Endometrium (tissue), 2 donors: ENCODE measurements around the gene ANKRD34C.
"Not testable (repeated sequence)": the region's sequence is repeated elsewhere in the genome, so short reads cannot be mapped to it uniquely, and the experiment has no call there.

Experiments used
- FAIRE-seq: peaks from 2 replicates; lab custom pipeline; 2012; peaks lifted over from hg19 to GRCh38; lab: Jason Lieb, UNC
- donor health status: control.
- donor health status: control.

The ANKRD34C gene

DNA sequence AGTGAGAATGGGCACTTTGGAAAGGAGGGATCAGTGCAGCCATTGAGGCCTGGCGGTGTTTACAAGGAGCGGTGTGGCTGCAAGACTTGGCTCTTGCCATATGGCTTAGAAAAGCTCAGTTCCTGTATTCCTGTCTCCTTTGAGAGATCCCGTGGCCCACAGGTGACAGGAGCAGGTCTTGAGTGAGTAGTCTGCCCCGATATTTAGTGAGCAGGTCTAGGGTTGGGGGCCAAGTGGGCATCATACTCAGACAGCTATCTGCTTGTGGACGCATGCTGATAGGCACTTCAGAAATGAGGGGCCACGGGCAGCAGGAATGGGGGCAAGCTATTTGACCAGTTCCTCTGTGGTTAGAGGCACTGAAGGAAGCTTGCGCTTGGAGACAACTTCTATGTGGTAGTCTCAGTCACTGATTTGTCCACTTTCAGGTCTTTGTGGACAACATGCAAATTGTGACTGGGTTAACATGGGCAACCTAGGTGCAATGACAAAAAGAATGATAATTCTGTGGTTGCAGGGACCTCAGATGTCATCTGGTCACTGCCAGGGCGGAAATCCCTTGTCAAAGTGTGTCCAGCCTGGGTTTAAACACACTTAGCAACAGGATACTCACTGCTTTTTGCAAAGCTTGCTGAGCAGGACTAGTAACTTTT, 29.5 kb downstream of the ANKRD34C start:
- no peak for FAIRE-seq

GRCh38 chr15:79314186-79314585, 31.7 kb downstream of the ANKRD34C start:
- no peak for FAIRE-seq

DNA sequence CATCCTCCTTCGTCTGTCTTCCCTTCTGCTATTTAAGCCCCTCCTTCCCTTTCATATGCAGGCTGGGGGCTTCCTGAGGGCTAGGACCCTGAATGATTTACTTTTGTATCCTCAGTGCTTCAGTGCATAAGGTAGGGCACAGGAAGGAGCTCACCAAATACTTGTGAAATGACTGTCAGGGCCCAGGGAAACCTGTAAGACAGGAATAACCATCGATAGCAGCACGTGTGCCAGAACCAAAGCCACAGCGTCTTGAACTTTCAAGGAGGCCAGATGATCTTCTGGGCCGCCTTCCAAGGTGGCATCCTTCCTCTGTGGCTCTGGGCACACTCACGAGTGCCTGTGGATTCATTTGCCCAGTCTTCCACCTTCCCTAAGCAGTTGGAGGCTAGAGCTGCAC, 32.3 kb downstream of the ANKRD34C start:
- no peak for FAIRE-seq

DNA sequence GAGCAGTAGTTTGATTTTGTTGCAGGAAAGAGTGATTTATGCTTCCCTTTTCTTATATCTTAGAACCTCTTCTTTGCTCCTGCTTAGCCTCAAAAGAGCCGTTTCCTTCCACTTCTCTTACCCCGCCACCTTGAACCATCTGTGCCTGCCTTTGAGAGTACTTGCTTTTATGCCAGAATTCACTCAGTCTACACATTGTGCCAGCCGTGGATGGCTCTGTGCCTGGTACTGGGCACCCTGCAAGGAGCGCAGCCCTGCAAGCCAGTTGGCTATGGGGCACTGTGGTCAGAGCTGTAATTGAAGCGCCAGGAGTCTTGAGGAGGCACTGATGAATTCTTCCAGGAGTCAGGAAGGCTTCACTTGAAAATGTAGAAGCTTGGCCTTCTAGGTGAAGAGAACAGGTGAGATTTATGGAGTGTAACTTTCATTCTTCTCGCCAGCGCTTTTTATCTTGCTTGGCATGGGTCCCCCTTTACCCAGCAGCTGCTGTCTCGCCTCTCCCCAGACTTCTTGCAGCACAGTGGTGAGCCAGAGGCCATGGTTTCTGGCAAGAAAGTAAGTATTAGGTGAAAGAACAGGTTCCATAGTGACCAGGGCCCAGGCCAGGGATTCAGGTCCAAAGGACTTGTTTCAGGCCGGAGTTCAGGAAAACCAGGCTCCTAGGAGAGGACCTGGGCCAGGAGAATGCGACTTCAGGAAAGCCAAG, 33.3 kb downstream of the ANKRD34C start:
- FAIRE-seq, result no peak

DNA sequence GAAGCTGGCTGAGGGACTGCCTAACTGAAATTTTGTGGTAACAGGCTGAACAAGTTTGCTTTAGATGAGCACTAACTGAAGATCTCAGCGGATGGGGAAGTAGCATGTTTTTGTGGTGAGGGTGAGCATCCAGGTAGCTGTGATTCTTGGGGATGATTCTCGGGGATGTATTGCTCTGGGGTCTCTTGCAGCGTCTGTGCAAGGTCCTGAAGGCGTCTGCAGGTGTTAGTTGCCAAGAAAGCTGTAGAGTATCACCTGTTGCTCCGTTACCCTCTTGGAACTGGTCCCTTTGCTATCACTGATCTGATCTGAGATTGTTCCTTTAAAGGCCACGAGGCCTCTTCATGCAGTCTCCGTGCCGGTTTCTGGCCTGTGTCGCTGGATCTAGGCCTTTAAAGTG, 34.3 kb downstream of the ANKRD34C start:
- FAIRE-seq, result no peak

- not testable (repeated sequence) for FAIRE-seq
Observed at GRCh38 chr15:79319973-79320372, 37.5 kb downstream of the ANKRD34C start.

DNA sequence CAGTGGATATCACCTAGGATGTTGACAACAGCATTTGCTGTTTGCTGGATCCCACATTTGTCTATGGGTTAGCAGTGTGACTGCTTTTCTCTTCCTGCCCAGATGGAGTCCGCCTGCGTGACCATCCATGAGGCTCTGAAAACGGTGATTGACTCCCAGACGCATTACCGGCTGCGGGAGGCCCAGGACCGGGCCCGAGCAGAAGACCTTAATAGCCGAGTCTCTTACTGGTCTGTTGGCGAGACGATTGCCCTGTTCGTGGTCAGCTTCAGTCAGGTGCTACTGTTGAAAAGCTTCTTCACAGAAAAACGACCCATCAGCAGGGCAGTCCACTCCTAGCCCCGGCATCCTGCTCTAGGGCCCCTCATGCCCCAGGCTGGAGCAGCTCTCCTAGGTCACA, 39.4 kb downstream of the ANKRD34C start:
- FAIRE-seq, result no peak

- FAIRE-seq, result no peak
Observed at GRCh38 chr15:79322306-79322705, 39.8 kb downstream of the ANKRD34C start.

DNA sequence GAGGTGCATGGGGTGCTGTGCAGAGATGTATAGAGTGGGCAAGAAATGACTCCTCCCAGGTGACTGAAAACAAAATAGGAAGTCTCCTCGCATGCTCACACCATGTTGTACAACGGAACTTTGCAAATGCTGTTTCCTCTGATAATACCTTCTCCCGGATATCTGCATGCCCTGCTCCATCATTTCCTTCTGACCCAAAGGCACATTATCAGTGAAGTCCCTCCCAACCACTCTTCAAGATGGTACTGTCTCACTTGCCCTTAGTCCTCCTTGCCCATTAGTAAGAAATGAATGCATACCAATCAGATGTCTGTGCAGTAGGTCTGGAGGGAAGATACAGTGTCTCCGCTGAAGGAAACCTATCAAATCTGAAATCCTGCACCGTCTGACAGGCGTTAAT, 40.4 kb downstream of the ANKRD34C start:
- FAIRE-seq, result no peak

DNA sequence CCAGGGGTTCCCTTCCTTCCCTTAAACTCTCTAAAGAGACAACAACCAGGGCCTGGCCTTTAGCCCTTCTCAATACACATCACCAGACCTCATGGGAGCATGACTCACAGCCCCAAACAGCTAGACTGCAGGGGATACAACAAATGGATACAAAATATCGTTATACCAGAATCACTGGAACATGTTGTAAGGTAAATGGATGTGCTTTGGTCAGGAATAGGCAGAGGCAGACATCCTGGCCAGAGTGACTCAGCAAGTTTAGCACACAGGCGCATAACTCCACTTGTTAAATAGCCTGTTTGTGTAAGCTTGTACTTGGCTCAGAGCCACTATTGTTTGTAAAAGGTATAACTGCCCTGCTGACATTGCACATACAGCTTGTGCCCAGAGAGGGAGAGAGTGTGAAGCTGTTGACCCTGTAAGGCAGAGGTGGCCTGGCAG, 46.7 kb downstream of the ANKRD34C start:
- no peak for FAIRE-seq
